ENCODE results near the gene ATXN1.

- TF ChIP-seq CTCF (conservative IDR thresholded peaks at IDR 0.05; ENCODE audit: low read depth in 2 of 2) = no peak
- no peak for TF ChIP-seq POLR2AphosphoS5 (IDR thresholded peaks at IDR 0.05; ENCODE audit: low read depth)
- no peak for TF ChIP-seq EZH2 (IDR thresholded peaks at IDR 0.05; ENCODE audit: low read depth, unreplicated experiment)
- TF ChIP-seq, protein P1, sequence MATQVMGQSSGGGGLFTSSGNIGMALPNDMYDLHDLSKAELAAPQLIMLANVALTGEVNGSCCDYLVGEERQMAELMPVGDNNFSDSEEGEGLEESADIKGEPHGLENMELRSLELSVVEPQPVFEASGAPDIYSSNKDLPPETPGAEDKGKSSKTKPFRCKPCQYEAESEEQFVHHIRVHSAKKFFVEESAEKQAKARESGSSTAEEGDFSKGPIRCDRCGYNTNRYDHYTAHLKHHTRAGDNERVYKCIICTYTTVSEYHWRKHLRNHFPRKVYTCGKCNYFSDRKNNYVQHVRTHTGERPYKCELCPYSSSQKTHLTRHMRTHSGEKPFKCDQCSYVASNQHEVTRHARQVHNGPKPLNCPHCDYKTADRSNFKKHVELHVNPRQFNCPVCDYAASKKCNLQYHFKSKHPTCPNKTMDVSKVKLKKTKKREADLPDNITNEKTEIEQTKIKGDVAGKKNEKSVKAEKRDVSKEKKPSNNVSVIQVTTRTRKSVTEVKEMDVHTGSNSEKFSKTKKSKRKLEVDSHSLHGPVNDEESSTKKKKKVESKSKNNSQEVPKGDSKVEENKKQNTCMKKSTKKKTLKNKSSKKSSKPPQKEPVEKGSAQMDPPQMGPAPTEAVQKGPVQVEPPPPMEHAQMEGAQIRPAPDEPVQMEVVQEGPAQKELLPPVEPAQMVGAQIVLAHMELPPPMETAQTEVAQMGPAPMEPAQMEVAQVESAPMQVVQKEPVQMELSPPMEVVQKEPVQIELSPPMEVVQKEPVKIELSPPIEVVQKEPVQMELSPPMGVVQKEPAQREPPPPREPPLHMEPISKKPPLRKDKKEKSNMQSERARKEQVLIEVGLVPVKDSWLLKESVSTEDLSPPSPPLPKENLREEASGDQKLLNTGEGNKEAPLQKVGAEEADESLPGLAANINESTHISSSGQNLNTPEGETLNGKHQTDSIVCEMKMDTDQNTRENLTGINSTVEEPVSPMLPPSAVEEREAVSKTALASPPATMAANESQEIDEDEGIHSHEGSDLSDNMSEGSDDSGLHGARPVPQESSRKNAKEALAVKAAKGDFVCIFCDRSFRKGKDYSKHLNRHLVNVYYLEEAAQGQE (IDR thresholded peaks at IDR 0.05; ENCODE audit: unreplicated experiment) = no peak
- TF ChIP-seq ETS1 (IDR thresholded peaks at IDR 0.05) = no peak
- TF ChIP-seq NANOG (IDR thresholded peaks at IDR 0.05; ENCODE audit: borderline replicate concordance) = no peak
- no peak for TF ChIP-seq EZH2phosphoT487 (IDR thresholded peaks at IDR 0.05; ENCODE audit: unreplicated experiment)
- TF ChIP-seq STAT1 (IDR thresholded peaks at IDR 0.05; ENCODE audit: unreplicated experiment) = no peak
- no peak for TF ChIP-seq JUNB (IDR thresholded peaks at IDR 0.05; ENCODE audit: unreplicated experiment)
- TF ChIP-seq CREB1 (CRISPR knock-in tag; IDR thresholded peaks at IDR 0.05; ENCODE audit: low read depth) = no peak
Observed at GRCh38 chr6:16398587-16398986, 362.7 kb downstream of the ATXN1 start.

Data from GM23338 (cell line).